Stimulated activated CD8-positive, alpha-beta memory T cell treated with anti-CD3 and anti-CD28 coated beads, Interleukin-12 subunit alpha, Interleukin-12 subunit beta, amount 100 ng/mL, for 24 hours (primary cell): ENCODE data around the gene ARPP21.

Source experiments
- DNase-seq: peaks from one replicate; pipeline ENCODE4 v3.0.0-alpha.2; 2020; ENCODE audit errors: extremely low read depth

The ARPP21 gene

GRCh38 chr3:35641920-35642527, 2.7 kb downstream of the ARPP21 start:
- no peak for DNase-seq

GRCh38 chr3:35643495-35643894, 4.2 kb downstream of the ARPP21 start:
- DNase-seq = no peak

DNA sequence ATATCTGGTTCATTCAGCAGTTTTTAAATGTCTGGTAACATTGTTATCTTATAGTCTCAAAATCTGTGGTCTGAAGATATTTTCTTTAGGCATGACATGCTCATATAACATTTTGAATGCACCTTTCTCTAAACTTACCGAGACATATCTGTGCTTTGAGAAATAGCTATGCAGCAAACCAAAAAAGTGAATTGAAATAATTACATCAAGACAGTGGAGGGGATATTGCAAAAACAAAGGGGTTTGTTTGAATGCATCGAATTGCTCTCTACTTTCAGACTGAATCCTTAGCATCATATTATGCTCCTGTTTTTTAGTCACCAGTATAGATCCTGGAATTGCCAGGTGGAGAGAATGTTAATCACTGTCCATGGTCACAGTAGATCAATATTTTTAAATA, 5.1 kb downstream of the ARPP21 start:
- no peak for DNase-seq

- no peak for DNase-seq
These were observed 5.9 kb downstream of the ARPP21 start for GRCh38 chr3:35645189-35645588.

DNA sequence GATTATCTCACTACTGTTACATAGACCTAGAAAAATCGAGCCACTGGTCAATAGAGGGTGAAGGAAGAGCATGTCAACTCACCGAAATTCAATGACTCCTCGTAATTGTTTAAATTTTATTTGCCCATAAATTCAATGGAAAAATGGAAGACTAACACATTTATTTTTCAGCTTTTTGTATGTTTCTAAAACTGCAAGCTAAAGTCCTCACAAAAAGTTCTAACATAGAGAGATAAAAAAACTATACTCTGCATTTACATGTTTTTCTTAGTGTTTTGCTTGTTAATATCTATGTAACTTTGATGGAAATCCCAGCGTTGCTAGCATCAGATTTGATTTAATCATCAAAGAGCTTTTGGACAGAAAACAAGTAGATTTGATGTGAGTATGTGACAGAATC, 6.8 kb downstream of the ARPP21 start:
- no peak for DNase-seq

GRCh38 chr3:35647461-35647860, 8.1 kb downstream of the ARPP21 start:
- no peak for DNase-seq

DNA sequence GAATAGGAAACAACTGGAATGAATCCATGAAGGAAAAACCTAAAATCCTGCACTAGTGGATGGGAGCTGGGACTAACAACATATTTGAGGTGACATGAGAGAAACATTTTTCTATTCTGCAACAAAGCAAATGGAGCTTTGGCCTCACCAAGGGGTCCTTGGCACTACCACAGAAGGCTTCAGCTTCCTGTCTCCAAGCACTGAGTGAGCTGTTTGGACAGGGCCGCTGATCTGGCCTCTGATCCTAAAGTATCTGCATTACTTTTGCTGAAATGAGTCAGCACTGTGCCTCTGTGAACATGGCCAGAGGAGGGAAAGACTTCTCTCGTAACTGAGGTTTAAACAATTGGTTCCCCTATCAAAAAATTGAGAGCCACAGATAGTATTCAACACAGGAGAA, 9.0 kb downstream of the ARPP21 start:
- DNase-seq = no peak

- DNase-seq = no peak
These were observed 10.1 kb downstream of the ARPP21 start for GRCh38 chr3:35649405-35649804.

DNA sequence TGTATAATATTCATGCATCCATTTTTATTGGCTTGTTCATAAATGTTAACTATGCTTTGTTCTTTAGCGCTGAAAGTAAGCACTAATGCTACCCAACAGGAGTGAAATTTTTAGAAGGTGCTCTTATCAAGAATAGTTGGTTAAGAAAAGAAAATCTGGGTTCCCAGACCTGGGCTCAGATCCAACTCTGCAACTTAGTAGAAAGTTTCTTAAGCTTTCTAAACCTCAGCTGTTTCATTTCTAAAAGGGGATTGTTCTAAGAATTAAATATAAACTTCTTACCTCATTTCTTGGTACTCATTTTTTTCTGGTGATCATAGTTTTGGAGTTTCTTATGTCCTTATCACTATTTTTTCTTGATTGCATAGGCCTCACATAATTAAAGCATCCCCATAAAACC, 12.1 kb downstream of the ARPP21 start:
- DNase-seq = no peak

GRCh38 chr3:35651851-35652250, 12.5 kb downstream of the ARPP21 start:
- DNase-seq = no peak

DNA sequence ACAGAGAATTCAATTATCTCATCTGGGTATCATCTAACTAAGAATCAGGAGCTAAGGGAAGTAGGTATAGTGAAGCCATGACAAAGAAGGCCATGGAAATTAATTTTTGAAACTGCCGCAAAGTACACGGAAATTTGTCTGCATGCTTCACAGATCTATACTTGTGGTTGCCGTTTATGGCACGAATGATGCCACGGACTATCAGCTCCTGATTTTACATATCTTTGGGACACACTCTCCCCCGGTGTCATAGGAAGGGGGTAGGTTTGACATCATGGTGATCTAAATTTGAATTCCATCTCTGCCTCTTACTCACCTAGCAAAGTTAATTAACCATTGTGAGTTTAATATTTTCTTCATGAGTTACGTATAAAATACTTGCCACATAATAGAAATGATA, 14.0 kb downstream of the ARPP21 start:
- no peak for DNase-seq

GRCh38 chr3:35654476-35654875, 15.2 kb downstream of the ARPP21 start:
- no peak for DNase-seq

DNA sequence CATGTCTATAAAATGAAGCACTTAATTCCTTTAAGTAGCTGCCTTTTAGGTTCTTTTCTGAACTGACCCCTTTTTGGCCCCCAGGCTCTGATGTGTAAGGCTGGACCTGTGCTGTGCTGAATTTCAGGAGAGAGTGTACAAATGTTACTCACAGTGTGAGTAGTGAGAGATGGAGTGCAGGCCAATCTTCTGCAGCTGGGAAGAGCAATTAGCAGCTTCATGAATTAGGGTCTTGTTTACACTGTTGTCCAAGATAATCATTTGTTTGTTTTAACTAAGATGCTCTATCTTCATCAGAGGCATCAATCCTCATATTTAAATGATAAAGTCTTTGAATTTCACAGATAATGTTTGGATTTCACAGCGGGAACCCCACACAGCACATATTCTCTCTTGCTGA, 19.4 kb downstream of the ARPP21 start:
- no peak for DNase-seq

GRCh38 chr3:35659768-35660167, 20.4 kb downstream of the ARPP21 start:
- DNase-seq = no peak

- no peak for DNase-seq
These were observed 24.1 kb downstream of the ARPP21 start for GRCh38 chr3:35663471-35663870.

DNA sequence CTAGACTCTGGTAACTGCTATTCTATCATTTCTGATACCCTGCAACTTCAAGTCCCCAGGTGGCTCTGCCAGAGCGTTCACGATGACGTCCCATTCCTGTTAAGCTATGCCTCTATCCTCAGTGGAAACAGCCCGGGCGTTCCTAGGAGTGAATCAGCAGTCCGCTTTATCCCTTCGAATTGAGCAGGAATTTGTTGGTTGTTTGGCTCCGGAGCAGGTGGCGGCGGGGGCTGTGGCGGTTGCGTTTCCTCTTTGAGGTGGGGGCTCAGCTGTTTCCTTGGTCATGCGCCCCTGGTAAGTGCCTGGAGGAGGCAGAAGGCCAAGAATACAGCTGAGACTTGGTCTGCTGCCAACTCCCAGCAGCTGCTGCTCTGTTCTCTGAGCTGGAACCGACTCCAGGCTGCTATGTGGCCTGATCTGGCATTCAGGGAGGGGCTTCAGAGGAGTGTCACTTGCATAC, 25.2 kb downstream of the ARPP21 start:
- DNase-seq = no peak

- no peak for DNase-seq
These were observed 26.2 kb downstream of the ARPP21 start for GRCh38 chr3:35665390-35666055.

- DNase-seq = no peak
These were observed 27.6 kb downstream of the ARPP21 start for GRCh38 chr3:35666888-35667287.

- no peak for DNase-seq
These were observed 31.2 kb downstream of the ARPP21 start for GRCh38 chr3:35670408-35670965.

DNA sequence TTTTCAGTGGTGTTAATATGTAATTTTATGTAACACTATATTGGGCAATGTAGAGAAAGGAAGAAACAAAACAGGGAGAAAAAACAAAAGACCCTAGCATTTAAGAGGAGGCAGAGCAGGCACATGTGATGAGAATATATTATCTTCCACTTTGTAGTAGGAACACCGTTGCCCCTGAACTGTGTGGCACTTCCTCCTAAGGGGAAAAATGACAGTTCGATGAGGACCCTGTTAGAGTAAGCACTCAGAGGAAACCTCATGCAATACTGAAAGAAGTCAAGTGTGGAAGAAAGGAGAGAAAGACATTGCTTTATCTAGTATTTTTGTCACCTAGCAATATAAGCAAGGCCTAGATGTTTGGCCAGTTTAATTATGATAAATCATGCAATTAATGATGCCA, 32.2 kb downstream of the ARPP21 start:
- DNase-seq = no peak

GRCh38 chr3:35673017-35673416, 33.7 kb downstream of the ARPP21 start:
- DNase-seq = no peak

DNA sequence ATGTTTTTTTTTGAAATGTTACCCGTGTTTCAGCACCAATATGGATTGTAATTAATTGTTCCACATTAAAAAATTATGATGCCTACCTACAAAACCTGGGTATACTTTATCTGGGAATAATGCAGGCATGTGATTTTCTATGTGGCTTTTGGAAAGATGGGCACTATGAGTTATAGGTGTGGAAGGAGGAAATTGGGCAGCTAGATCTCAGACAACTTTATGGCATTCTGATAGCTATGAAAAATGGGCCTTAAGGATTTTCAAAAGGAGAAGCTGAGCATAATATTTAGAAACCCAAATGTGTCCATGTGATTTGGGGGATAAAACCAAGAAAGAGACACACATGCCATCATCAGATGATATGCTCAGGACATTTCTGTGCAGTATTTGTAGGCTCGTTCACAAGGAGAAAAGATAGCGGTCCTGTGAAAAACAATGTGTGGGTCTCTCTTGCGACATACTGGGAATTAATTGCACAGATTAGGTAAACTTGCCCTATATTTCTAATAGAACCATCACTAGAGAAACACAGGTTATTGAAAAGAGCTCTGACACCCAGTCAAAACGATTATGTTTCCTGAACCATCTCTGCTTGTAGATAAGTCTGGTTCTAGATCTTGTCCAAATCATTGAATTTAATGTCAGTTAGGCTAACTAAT, 35.3 kb downstream of the ARPP21 start:
- no peak for DNase-seq

- no peak for DNase-seq
These were observed 35.9 kb downstream of the ARPP21 start for GRCh38 chr3:35675206-35675605.
